ENCODE results near the gene KASH5. TPM values are rescaled to one million over a fixed set of nuclear protein-coding genes. Genes with fewer than 3 reads are reported as not detected.

KASH5 gene
- total and polyA plus RNA-seq, 2 experiments from 2014 or later, result 0.44 TPM; not detected in 1

GRCh38 chr19:49448432-49448786, 60.4 kb downstream of the KASH5 start:
- peaks cover 11% of the 10 kb centered on the region for H3K79me2 ChIP-seq (replicated peaks; ENCODE audit: insufficient read depth)
- H3K27ac ChIP-seq (ENCODE audit: low read depth), result no peak overlapping the region
- peak overlapping the region; percentile 54; the same call in 1 of the 3 replicates for H3K4me3 Mint-ChIP-seq
- H4K20me1 ChIP-seq (replicated peaks; ENCODE audit: insufficient read depth), result peaks cover 8% of the 10 kb centered on the region; the same call in 1 of the 2 replicates
- DNase-seq (ENCODE audit: low spot score), result no peak
- H3K4me1 ChIP-seq (ENCODE audit: insufficient read depth), result peaks cover 17% of the 10 kb centered on the region; the same call in 1 of the 2 replicates
- no peak for ATAC-seq
- no peaks in the 10 kb centered on the region for H3K27me3 ChIP-seq (ENCODE audit: insufficient read depth)
- peaks cover 23% of the 10 kb centered on the region for H3K4me1 Mint-ChIP-seq
- H3K27me3 Mint-ChIP-seq (ENCODE audit: insufficient read depth, low read depth, poor library complexity), result peaks cover 44% of the 10 kb centered on the region
- peaks cover 4% of the 10 kb centered on the region; the same call in 1 of the 2 replicates for H3K36me3 ChIP-seq (ENCODE audit: insufficient read depth)
- no peaks in the 10 kb centered on the region for H3K9me2 ChIP-seq (ENCODE audit: insufficient read depth)
- H3K27ac Mint-ChIP-seq, result peak overlapping the region; percentile 81
- H2AFZ ChIP-seq, result no peak overlapping the region
- peak overlapping the region; percentile 71 for H3K4me2 ChIP-seq
- peaks cover 22% of the 10 kb centered on the region; the same call in 1 of the 2 replicates for H3F3A ChIP-seq (replicated peaks; ENCODE audit: low read depth)
- H3K36me3 Mint-ChIP-seq (ENCODE audit: low read depth), result peaks cover 54% of the 10 kb centered on the region
- peak overlapping the region; percentile 49; the same call in 1 of the 2 replicates for H3K4me3 ChIP-seq
- TF ChIP-seq CREB1 (CRISPR knock-in tag; IDR thresholded peaks at IDR 0.05; ENCODE audit: low read depth) (no peak), REST (IDR thresholded peaks at IDR 0.05; ENCODE audit: unreplicated experiment) (no peak), EZH2 (IDR thresholded peaks at IDR 0.05; ENCODE audit: low read depth, unreplicated experiment) (no peak), ZNF462 (CRISPR knock-in tag; IDR thresholded peaks at IDR 0.05) (no peak), ZNF114 (CRISPR knock-in tag; IDR thresholded peaks at IDR 0.05) (no peak), EZH2phosphoT487 (IDR thresholded peaks at IDR 0.05; ENCODE audit: unreplicated experiment) (no peak)
- H3K9me3 Mint-ChIP-seq, result peaks cover 9% of the 10 kb centered on the region; the same call in 2 of the 3 replicates

Data from GM23338 (cell line).